ENCODE measurements around the gene ARHGAP10.

Gene ARHGAP10

DNA sequence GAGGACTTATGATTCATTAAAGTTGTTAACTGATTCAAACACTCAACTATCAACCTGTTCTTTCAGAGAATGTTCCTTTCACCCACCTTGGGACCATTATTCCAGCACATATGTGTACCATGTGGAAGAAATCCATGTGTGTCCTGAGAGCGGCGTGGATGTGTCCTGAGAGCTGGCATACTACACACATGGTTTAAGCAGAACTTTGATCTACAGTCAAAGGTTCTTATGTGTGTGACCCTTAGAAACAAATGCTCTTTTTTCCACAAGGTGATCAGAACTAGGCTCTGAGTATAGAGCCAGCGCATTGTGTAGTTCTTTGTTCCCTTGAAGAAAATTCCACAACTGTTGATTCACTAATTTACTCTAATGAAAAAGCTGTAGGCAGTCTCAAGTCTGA, 378.3 kb downstream of the ARHGAP10 start:
- DNase-seq: no peak

DNA sequence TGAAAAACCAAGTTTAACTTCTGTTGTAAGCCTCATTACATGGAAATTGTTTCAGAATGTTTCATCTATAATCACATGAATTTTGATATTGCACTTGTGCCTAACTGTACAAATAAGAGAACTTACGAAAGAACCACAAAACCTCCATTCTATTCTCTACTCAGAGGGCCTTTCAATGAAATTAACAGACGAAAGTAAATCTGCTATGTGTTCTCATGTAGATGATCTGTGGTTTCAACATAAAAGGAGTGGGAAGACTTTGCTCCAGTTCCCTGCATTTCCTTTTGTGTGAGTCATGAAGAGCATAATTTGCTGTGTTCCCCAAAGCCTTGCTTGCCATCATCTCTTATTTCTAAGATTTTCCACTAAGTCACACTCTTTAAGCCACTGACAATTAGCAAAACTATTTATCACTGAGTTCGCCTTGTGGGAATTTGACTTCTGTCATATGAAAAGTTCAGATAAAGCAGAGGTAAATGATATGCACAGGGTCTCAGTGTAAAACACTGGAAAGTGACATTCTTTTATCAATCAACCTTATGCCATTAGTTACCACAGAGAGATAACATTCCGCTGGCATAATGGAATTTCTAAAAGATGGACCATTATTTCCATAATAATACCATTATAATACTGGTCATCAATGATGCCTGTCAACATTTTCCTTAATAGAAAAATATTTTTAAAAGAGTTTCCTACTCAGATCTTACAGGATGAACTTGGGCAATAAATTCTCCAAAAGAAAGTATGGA, 380.5 kb downstream of the ARHGAP10 start:
- no peak for DNase-seq

DNA sequence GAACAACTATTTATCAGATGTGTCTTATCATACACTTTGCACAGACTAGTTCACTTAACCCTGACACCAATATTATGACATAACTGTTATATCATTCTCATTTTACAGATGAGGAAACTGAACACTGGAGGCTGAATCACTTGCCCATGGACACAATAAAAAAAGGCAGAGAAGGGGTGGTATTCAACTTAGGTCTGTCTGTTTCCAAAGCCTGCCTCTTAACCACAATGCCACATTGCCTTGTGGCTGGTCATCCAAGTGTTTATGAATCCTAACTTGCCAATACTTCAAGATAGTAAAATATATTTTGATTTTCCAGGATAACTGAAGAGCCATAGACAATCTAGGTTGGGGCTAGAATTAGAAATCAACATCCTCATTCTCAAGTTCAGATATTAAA, 382.5 kb downstream of the ARHGAP10 start:
- no peak for DNase-seq

GRCh38 chr4:148116264-148116663, 384.4 kb downstream of the ARHGAP10 start:
- no peak for DNase-seq

GRCh38 chr4:148116969-148117368, 385.1 kb downstream of the ARHGAP10 start:
- no peak for DNase-seq

- DNase-seq: no peak
These were observed 386.3 kb downstream of the ARHGAP10 start for GRCh38 chr4:148118179-148118578.

GRCh38 chr4:148118633-148119032, 386.7 kb downstream of the ARHGAP10 start:
- DNase-seq: no peak

GRCh38 chr4:148120216-148120615, 388.3 kb downstream of the ARHGAP10 start:
- DNase-seq: no peak

All from activated CD4-positive, alpha-beta T cell treated with anti-CD3 and anti-CD28 coated beads, Interleukin-2, Interleukin-6, amounts not matched to agents 100 ng/mL and 50 ng/mL, durations not matched to agents 16 hours and 8 hours (primary cell).